Endothelial cell of umbilical vein (primary cell): ENCODE results near the gene ATAD1. TPM values are rescaled to one million over a fixed set of nuclear protein-coding genes. Genes with fewer than 3 reads are reported as not detected.
A peak's percentile ranks its signal among the peaks of the same experiment; 100 is the strongest.

Source experiments
- BruUV-seq: library from RNA; stranded (reverse); fragments of 400-500 nt; replicated peaks from 2 replicates; lab custom pipeline; 2021; lab: Mats Ljungman, UMichigan
- CTCF ChIA-PET: fragments of 300-600, 350-600 bp; sonication (Branson Sonifier 250); formaldehyde crosslinking; loops from one replicate; lab custom pipeline; 2021; ENCODE audit warnings: antibody characterized with exemption, inconsistent platforms; lab: Charles Lee
- POLR2A ChIA-PET: fragments of 300-600, 350-600 bp; sonication (Branson Sonifier 250); formaldehyde crosslinking; loops from one replicate; lab custom pipeline; 2021; ENCODE audit warnings: antibody characterized with exemption, inconsistent platforms; lab: Charles Lee
- DNase-seq: peaks from one replicate; pipeline ENCODE4 v3.0.0-alpha.2; 2011; ENCODE audit warnings: low read depth, low spot score
- FAIRE-seq: peaks from 2 replicates; lab custom pipeline; 2011; peaks lifted over from hg19 to GRCh38; lab: Jason Lieb, UNC
- H2AFZ ChIP-seq: 2 replicates; pipeline ENCODE4 v1.6.0; 2012; ENCODE audit warnings: low read depth, low read length, control low read depth, inconsistent platforms
- H3K27ac ChIP-seq: 2 replicates; pipeline ENCODE4 v1.5.1; 2011; ENCODE audit warnings: low read depth, mild to moderate bottlenecking, control low read depth, low read length, moderate library complexity; ENCODE audit not compliant: insufficient read depth
- H3K27me3 ChIP-seq, 2 experiments: 2 replicates each; pipeline versions ENCODE4 v1.6.0 to v1.6.1; 2011; ENCODE audit warnings: low read length in 2 of 2, mixed read lengths in 1 of 2; ENCODE audit not compliant: control insufficient read depth in 2 of 2, insufficient read depth in 2 of 2
- H3K36me3 ChIP-seq, 2 experiments: 2 replicates in 1 of 2; 3 replicates in 1 of 2; pipeline ENCODE4 v1.5.1; 2011; ENCODE audit warnings: low read length in 2 of 2, mild to moderate bottlenecking in 1 of 2, moderate library complexity in 1 of 2; ENCODE audit not compliant: control insufficient read depth in 2 of 2, insufficient read depth in 2 of 2; ENCODE audit errors: extremely low read depth in 1 of 2
- H3K4me1 ChIP-seq: 3 replicates; pipeline ENCODE4 v1.5.1; 2011; ENCODE audit warnings: mild to moderate bottlenecking, low read length; ENCODE audit not compliant: control insufficient read depth, insufficient read depth; ENCODE audit errors: extremely low read depth
- H3K4me2 ChIP-seq: 2 replicates; pipeline ENCODE4 v1.6.1; 2011; ENCODE audit warnings: low read length, control low read depth, mixed read lengths; ENCODE audit not compliant: insufficient read depth
- H3K4me3 ChIP-seq, 3 experiments: fragments of 200-600 bp in 1 of 3; sonication (generic), shearing (Covaris generic) in 1 of 3; replicated peaks in 1 of 3; 2 replicates each; pipeline ENCODE4 v1.5.1; 2011 to 2016; ENCODE audit warnings: control low read depth in 3 of 3, low read length in 3 of 3, mild to moderate bottlenecking in 2 of 3, inconsistent platforms in 1 of 3, low read depth in 1 of 3, moderate library complexity in 1 of 3; ENCODE audit not compliant: insufficient read depth in 1 of 3
- H3K79me2 ChIP-seq: 2 replicates; pipeline ENCODE4 v1.6.0; 2012; ENCODE audit warnings: low read length, inconsistent platforms; ENCODE audit not compliant: control insufficient read depth, insufficient read depth
- H3K9ac ChIP-seq: replicated peaks from 2 replicates; pipeline ENCODE3; 2011; ENCODE audit warnings: low read length, control low read depth; ENCODE audit not compliant: insufficient read depth; ENCODE audit errors: extremely low read depth
- H3K9me1 ChIP-seq: replicated peaks from 3 replicates; pipeline ENCODE4 v1.6.0; 2011; ENCODE audit warnings: mild to moderate bottlenecking, low read length; ENCODE audit not compliant: control insufficient read depth, insufficient read depth; ENCODE audit errors: extremely low read depth
- H3K9me3 ChIP-seq: replicated peaks from 2 replicates; pipeline ENCODE4 v1.5.1; 2012; ENCODE audit warnings: low read length, inconsistent platforms; ENCODE audit not compliant: control insufficient read depth, insufficient read depth
- H4K20me1 ChIP-seq: replicated peaks from 2 replicates; pipeline ENCODE3; 2011; ENCODE audit warnings: mild to moderate bottlenecking, low read length; ENCODE audit not compliant: control insufficient read depth, insufficient read depth; ENCODE audit errors: extremely low read depth
- CTCF ChIP-seq, 2 donors: IDR thresholded peaks; 1 replicate in 1 of 2; 2 replicates in 1 of 2; pipeline ENCODE4 v1.5.1; 2011; ENCODE audit warnings: low read length in 2 of 2, mild to moderate bottlenecking in 2 of 2, moderate library complexity in 2 of 2, control low read depth in 1 of 2, inconsistent platforms in 1 of 2, low read depth in 1 of 2; ENCODE audit not compliant: insufficient read depth in 1 of 2; ENCODE audit errors: extremely low read depth in 1 of 2
- EZH2 ChIP-seq: IDR thresholded peaks from 2 replicates; pipeline ENCODE4 v1.6.1; 2012; ENCODE audit warnings: borderline replicate concordance, low read depth, mild to moderate bottlenecking, moderate library complexity, low read length, inconsistent platforms; ENCODE audit not compliant: severe bottlenecking
- FOS ChIP-seq: IDR thresholded peaks from 2 replicates; pipeline ENCODE4 v1.6.1; 2011; ENCODE audit warnings: mild to moderate bottlenecking, low read length, moderate library complexity, borderline replicate concordance; ENCODE audit not compliant: insufficient read depth
- GATA2 ChIP-seq: IDR thresholded peaks from 2 replicates; pipeline ENCODE4 v1.7.0; 2011; ENCODE audit warnings: low read depth, mild to moderate bottlenecking, moderate library complexity, mixed read lengths, low read length; ENCODE audit not compliant: insufficient read length, insufficient read depth
- JUN ChIP-seq: IDR thresholded peaks from 2 replicates; pipeline ENCODE4 v1.6.1; 2011; ENCODE audit warnings: borderline replicate concordance, low read depth; ENCODE audit not compliant: insufficient read length, insufficient read depth
- MAX ChIP-seq: IDR thresholded peaks from 2 replicates; pipeline ENCODE4 v1.6.1; 2011; ENCODE audit not compliant: insufficient read depth, insufficient read length
- MYC ChIP-seq: IDR thresholded peaks from one replicate; pipeline ENCODE4 v1.6.1; 2011; ENCODE audit warnings: mild to moderate bottlenecking, low read depth, low read length
- POLR2A ChIP-seq: IDR thresholded peaks from 2 replicates; pipeline ENCODE4 v1.6.1; 2012; ENCODE audit warnings: low read depth, mild to moderate bottlenecking, control low read depth, low read length
- POLR2AphosphoS5 ChIP-seq: IDR thresholded peaks from 2 replicates; pipeline ENCODE4 v1.6.1; 2012; ENCODE audit warnings: low read depth, mild to moderate bottlenecking, control low read depth, low read length, moderate library complexity; ENCODE audit not compliant: insufficient read depth
- dilution Hi-C: fragments of 300-500 bp; cut with MboI; formaldehyde crosslinking; loops from one replicate; pipeline ENCODE4 v1.15.0; 2019; ENCODE audit warnings: low sequenced_read_pairs; ENCODE audit not compliant: extremely low pct_ligation_motif_present
- intact Hi-C: fragments of 100-400 bp; cut with micrococcal nuclease; formaldehyde crosslinking; loops from one replicate; pipeline ENCODE4 v1.10.0; 2022
- polyA plus RNA-seq, 4 experiments: library from polyadenylated mRNA; depleted of rRNA in 3 of 4; stranded (reverse) in 3 of 4; unstranded in 1 of 4; fragments of >200 nt; gene quantifications; 2 replicates each; pipeline versions ENCODE4 v1.2.1 to v1.2.3, GENCODE V29; 2011 to 2012; ENCODE audit warnings: missing spikeins in 1 of 4
- total RNA-seq: library from RNA; stranded (reverse); gene quantifications from 2 replicates; pipeline ENCODE4 v1.2.3, GENCODE V29; 2021

ATAD1 gene
- total and polyA plus RNA-seq, 2 donors (not counting 3 experiments of a cell fraction or from before 2014, with no cell fraction given) = 5.2 to 25.8 TPM

GRCh38 chr10:87861953-87862678 lies 44.1 kb upstream of the ATAD1 start:
- Histone ChIP-seq H3K4me3 (peak overlapping the region; percentile 50 to 78 (median 65)), H3K27me3 (no peaks in the 10 kb centered on the region), H3K4me1 (peaks cover 4% of the 10 kb centered on the region), H3K9me3 (no peaks in the 10 kb centered on the region), H3K9ac (peak overlapping the region; percentile 40), H2AFZ (peak overlapping the region; percentile 86), H3K36me3 (no peaks in the 10 kb centered on the region), H3K9me1 (no peaks in the 10 kb centered on the region), H3K4me2 (peak overlapping the region; percentile 15), H3K79me2 (peaks cover 31% of the 10 kb centered on the region), H3K27ac (peak overlapping the region; percentile 3), H4K20me1 (peaks cover 3% of the 10 kb centered on the region)
- peak; percentile 93 for DNase-seq
- dilution Hi-C loops (loop anchor here (25.0 kb wide), 1 partner anchor 700 kb away; no protein-coding TSS in a partner anchor), intact Hi-C loops (loop anchor here (1.0 to 10.0 kb wide), 9 partner anchors 44 to 457 kb away; partner anchors contain the start of gene ATAD1)
- TSS peak; percentile 65 for BruUV-seq
- peak; percentile 72 for FAIRE-seq
- ChIA-PET POLR2A (interaction anchor here (1.5 to 4.0 kb wide), 3 partner anchors 56 to 527 kb away, joined by 3 to 17 read pairs (median 5); no protein-coding TSS in a partner anchor), CTCF (interaction anchor here (0.6 to 10.2 kb wide), 17 partner anchors 10 to 703 kb away, joined by 3 to 178 read pairs (median 4); no protein-coding TSS in a partner anchor)
- TF ChIP-seq CTCF (IDR thresholded peaks at IDR 0.05; ENCODE audit: extremely low read depth in 1 of 2, insufficient read depth in 1 of 2, low read depth in 1 of 2, low read length in 2 of 2) (no peak), POLR2A (peak; percentile 79), MAX (peak; percentile 76), EZH2 (no peak), MYC (peak; percentile 65), JUN (no peak), POLR2AphosphoS5 (peak; percentile 61), GATA2 (no peak), FOS (no peak)
